Thymus (tissue), 14 donors: ENCODE data around the gene CEACAM1. TPM values are rescaled to one million over a fixed set of nuclear protein-coding genes. Genes with fewer than 3 reads are reported as not detected.

Experiments used
- DNase-seq, 9 donors: peaks; one replicate each; pipeline ENCODE4 v3.0.0-alpha.2; 2013; ENCODE audit warnings: low spot score in 9 of 9, low read depth in 6 of 9, missing footprints in 1 of 9
- H3K27ac ChIP-seq, 2 donors: one replicate each; pipeline ENCODE4 v1.5.1; 2013; ENCODE audit warnings: control low read depth in 1 of 2, low read depth in 1 of 2, low read length in 1 of 2, mild to moderate bottlenecking in 1 of 2, moderate library complexity in 1 of 2
- H3K27me3 ChIP-seq, 2 donors: one replicate each; pipeline ENCODE4 v1.5.1; 2013; ENCODE audit warnings: low read length in 1 of 2; ENCODE audit not compliant: control insufficient read depth in 2 of 2, insufficient read depth in 1 of 2
- H3K36me3 ChIP-seq, 2 donors: one replicate each; pipeline ENCODE4 v1.5.1; 2013; ENCODE audit warnings: low read length in 1 of 2, mild to moderate bottlenecking in 1 of 2, moderate library complexity in 1 of 2; ENCODE audit not compliant: control insufficient read depth in 2 of 2, insufficient read depth in 2 of 2
- H3K4me1 ChIP-seq, 2 donors: one replicate each; pipeline ENCODE4 v1.5.1; 2013; ENCODE audit warnings: low read length in 2 of 2; ENCODE audit not compliant: control insufficient read depth in 2 of 2, insufficient read depth in 2 of 2
- H3K4me3 ChIP-seq, 2 donors: one replicate each; pipeline ENCODE4 v1.5.1; 2013; ENCODE audit warnings: low read length in 2 of 2, control low read depth in 1 of 2, mild to moderate bottlenecking in 1 of 2
- H3K9me3 ChIP-seq, 2 donors: one replicate each; pipeline ENCODE4 v1.5.1; 2013; ENCODE audit warnings: low read length in 1 of 2, mild to moderate bottlenecking in 1 of 2; ENCODE audit not compliant: control insufficient read depth in 2 of 2, insufficient read depth in 1 of 2
- WGBS: extraction: QIAGEN DNeasy Blood & Tissue Kit; methylation state at CpG from one replicate; pipeline ENCODE4 v1.1.7; 2013; 5-methylcytosine and 5-hydroxymethylcytosine counted together
- long read RNA-seq, 10 donors: transcript quantifications; one replicate each; lab custom pipeline, GENCODE V29; 2026
- polyA plus RNA-seq: library from polyadenylated mRNA; stranded (reverse); fragments of 200-250 nt; gene quantifications from one replicate; pipeline ENCODE4 v1.2.3, GENCODE V29; 2013
- total RNA-seq: library from RNA; stranded (reverse); fragments of 120-200 nt; gene quantifications from one replicate; pipeline ENCODE4 v1.2.4, GENCODE V29; 2013
- donor health status: healthy.

Gene CEACAM1
- total RNA-seq (1.3 TPM), polyA plus RNA-seq (2.0 TPM)
- long read RNA-seq, donor 1, result 0 reads
- long read RNA-seq, donor 2, partial matches to known transcripts, result 0 of 1 reads
- long read RNA-seq, donor 2, other reads (novel, unspliced or antisense), result 0 of 1 reads
- long read RNA-seq, donor 3, result 0 reads
- long read RNA-seq, donor 4, result 0 reads
- long read RNA-seq, donor 5, partial matches to known transcripts, result 0 of 3 reads
- long read RNA-seq, donor 5, other reads (novel, unspliced or antisense), result 0 of 3 reads
- long read RNA-seq, donor 6, result 0 reads
- long read RNA-seq, donor 7, result 0 reads
- long read RNA-seq, donor 8, result 0 reads
- long read RNA-seq, donor 9, partial matches to known transcripts, result 0 of 1 reads
- long read RNA-seq, donor 9, other reads (novel, unspliced or antisense), result 0 of 1 reads
- long read RNA-seq, donor 10, result 0 reads

DNA sequence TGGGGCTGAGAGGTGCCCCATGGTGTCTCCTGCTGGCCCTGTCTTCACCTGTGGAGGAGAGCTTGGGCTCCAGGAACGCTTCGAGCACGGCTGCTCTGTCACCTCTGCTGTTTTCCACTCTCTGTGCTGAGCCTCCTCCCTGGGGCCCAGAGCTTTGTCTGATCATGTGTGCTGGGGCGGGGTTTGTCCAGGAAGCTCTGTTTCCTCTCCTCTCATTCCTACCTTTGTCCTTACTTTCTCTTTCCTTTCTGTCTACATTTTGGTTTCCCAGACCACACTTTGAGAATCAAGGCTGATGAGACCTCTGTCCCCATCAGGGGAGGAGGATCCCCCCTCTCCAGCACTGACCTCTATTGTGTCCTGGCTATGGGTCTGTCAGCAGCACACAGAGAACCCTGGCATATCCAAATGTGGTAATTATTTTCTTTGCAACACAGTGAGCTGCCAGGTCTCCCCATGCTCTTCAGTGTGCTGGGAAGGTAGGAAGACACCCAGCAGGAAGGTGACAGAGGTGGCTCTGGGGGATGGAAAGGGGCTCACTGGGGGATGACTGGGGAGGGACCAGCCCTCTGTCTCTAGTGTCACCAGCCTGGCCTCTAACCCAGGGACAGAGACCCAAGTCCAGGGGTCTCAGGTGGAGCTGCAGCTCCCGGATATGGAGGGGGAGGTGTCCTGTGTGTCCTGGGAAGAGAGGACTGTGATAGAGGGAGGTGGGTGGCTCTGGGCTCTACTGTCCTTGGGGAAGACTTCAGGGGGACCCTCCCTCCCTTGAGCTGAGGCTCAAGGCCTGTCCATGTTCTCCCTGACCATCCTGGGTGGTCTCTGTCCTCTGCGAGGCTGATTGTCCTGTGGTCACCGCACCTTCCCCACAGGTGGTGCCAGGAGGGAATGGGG, at the start of gene CEACAM1:
CEACAM1 (minus strand) TSS at position 128 of the 894 bp plus-strand sequence; CDS start at position 21, 107 bp downstream.
- H3K4me1 ChIP-seq, result peaks cover 6 to 14% of the 10 kb centered on the region in 2 donors

DNA sequence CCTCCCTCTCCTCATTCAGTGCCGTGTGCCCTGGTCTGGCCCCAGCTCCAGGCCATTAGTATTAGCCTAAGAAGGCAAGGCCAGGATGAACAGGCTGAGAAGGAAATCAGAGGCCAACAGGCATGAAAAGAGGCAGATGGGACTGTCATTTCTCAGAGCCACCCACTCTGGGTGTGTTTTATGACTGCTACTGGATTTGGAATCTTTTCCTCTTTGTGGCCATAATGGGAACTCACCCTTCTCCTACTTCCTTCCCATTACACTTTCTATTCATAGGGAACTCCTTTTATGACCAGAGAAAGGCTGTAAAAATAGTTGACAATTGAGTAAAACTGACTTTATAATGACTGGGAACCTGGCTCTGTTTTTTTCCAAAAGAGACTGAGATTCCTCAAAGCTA, 48.7 kb upstream of the CEACAM1 start:
- Histone ChIP-seq H3K9me3 (no peaks in the 10 kb centered on the region), H3K4me1 (no peaks in the 10 kb centered on the region), H3K27ac (no peak overlapping the region), H3K4me3 (no peak overlapping the region), H3K36me3 (no peaks in the 10 kb centered on the region), H3K27me3 (no peaks in the 10 kb centered on the region)
- DNase-seq, result no peak
- WGBS, result 100% methylated on average over 1 of the region's 1 CpG

More for the DNA sequence above, at the start of gene CEACAM1:
- H3K4me3 ChIP-seq, result peak within 1 kb of the TSS in 1 of 2 donors; percentile 18
- 37% methylated on average over 7 of the region's 7 CpGs for WGBS
- H3K36me3 ChIP-seq, result no peaks in the 10 kb centered on the region
- H3K27me3 ChIP-seq, result no peaks in the 10 kb centered on the region
- H3K9me3 ChIP-seq, result no peaks in the 10 kb centered on the region
- H3K27ac ChIP-seq, result peak within 1 kb of the TSS; percentile 32 to 37
- DNase-seq, result peak in 7 of 9 donors; percentile 11 to 66 (median 25)

DNA sequence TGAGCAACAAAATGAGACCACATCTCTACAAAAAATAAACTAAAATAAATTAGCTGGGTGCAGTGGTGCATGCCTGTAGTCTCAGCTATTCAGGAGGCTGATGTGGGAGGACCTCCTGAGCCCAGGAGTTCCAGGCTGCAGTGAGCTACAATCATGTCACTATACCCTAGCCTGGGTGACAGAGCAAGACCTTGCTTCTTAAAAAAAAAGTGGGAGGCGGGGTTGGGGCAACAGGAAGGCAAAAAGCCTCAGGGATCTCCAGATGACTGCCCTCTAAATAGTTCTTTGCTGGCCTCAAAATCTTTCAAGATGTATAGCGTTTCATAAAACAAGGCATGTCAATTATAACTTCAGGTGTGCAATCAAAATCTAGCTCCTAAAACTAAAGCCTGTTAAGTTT, 48.0 kb upstream of the CEACAM1 start:
- no peaks in the 10 kb centered on the region for H3K27me3 ChIP-seq
- 89% methylated on average over 2 of the region's 2 CpGs for WGBS
- no peak overlapping the region for H3K27ac ChIP-seq
- H3K9me3 ChIP-seq, result no peaks in the 10 kb centered on the region
- H3K4me3 ChIP-seq, result no peak overlapping the region
- no peaks in the 10 kb centered on the region for H3K4me1 ChIP-seq
- H3K36me3 ChIP-seq, result no peaks in the 10 kb centered on the region
- no peak for DNase-seq

DNA sequence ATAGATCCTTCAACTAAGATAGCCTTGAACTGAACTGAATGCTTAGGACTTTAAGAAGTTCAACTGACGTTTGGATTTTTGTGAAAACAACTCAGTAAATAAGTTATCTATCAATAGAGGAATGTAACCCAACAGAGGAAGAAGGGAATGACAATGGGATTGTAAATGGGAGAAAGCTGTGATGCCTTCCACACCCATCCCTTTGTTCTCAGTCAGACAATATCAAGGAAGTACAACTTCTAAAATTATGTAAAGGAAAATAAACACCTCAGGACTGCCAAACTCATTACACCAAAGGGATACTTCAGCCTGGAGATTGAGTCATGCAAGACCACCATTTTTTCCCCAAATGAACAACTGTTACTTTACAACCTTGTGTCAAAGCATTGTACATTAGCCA, 45.4 kb upstream of the CEACAM1 start:
- no peaks in the 10 kb centered on the region for H3K9me3 ChIP-seq

DNA sequence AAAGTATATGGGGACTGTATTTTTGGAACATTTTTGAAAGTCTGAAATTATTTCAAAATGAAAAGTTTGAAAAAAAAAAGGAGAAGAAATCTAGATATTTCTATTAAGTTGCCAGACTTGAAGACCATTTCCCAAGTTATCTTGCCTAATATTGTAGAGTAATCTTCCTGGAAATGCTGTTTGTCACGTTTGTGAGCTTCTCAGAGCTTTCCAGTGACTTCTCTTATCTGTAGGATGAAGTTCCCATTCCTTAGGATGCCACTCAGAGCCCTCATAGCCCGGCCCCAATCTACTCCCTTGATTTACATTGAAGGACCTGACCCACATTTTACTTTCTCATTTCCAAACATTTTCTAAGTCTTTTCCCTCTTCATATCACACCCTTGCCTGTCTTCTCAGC, 42.8 kb upstream of the CEACAM1 start:
- H3K4me1 ChIP-seq, result no peaks in the 10 kb centered on the region
- no peaks in the 10 kb centered on the region for H3K9me3 ChIP-seq
- no peak overlapping the region for H3K27ac ChIP-seq
- 69% methylated on average over 2 of the region's 2 CpGs for WGBS
- no peak for DNase-seq
- no peaks in the 10 kb centered on the region for H3K36me3 ChIP-seq
- H3K27me3 ChIP-seq, result peaks cover 0 to 2% of the 10 kb centered on the region in 2 donors
- no peak overlapping the region for H3K4me3 ChIP-seq

More for the DNA sequence above, 45.4 kb upstream of the CEACAM1 start:
- Histone ChIP-seq H3K27me3 (no peaks in the 10 kb centered on the region), H3K36me3 (no peaks in the 10 kb centered on the region), H3K4me3 (no peak overlapping the region), H3K4me1 (no peaks in the 10 kb centered on the region), H3K27ac (no peak overlapping the region)
- WGBS, result 89% methylated on average over 1 of the region's 1 CpG
- DNase-seq, result no peak

DNA sequence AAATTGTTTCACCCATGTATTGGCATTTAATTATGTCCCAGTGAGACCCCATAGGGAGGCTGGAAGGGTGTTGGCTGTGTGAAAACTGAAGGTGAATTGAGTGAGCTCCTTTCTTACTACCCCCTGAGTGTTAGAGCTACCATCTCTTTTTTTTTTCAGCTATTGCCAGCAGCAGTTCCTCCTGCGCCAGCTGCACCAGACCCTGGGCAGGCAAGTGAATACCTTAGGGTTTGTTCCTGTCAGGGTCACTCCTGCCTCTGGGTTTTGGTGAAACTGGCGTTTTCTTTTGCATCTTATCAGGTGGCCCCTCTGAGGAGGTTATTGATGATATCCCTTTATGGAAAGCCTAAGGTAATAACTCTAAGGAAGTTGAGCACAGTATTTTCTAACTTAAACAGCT, 40.9 kb upstream of the CEACAM1 start:
- no peaks in the 10 kb centered on the region for H3K4me1 ChIP-seq
- no peak overlapping the region for H3K27ac ChIP-seq
- no peaks in the 10 kb centered on the region for H3K36me3 ChIP-seq
- no peak overlapping the region for H3K4me3 ChIP-seq
- no peaks in the 10 kb centered on the region for H3K9me3 ChIP-seq
- WGBS, result 67% methylated on average over 2 of the region's 2 CpGs
- H3K27me3 ChIP-seq, result peaks cover 0 to 2% of the 10 kb centered on the region in 2 donors
- DNase-seq, result no peak

DNA sequence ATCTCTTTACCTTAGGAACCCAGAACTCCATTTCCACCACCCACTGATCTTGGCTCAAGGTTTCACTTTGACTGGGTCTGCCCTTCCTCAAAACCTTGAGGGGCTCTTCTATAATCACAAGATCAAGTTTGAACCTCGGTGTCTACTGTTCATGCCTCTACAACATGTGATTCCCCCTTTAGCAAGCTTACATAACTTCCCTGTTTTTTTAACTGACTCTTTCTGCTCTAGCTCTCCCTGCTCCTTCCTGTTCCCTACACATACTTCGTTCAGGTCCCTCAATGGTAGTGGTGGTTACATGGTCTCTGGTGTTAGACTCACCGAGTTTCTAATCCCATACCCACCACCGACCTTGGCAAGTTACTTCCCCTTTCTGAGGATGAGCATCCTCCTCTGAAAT, 39.7 kb upstream of the CEACAM1 start:
- H3K4me1 ChIP-seq, result no peaks in the 10 kb centered on the region

DNA sequence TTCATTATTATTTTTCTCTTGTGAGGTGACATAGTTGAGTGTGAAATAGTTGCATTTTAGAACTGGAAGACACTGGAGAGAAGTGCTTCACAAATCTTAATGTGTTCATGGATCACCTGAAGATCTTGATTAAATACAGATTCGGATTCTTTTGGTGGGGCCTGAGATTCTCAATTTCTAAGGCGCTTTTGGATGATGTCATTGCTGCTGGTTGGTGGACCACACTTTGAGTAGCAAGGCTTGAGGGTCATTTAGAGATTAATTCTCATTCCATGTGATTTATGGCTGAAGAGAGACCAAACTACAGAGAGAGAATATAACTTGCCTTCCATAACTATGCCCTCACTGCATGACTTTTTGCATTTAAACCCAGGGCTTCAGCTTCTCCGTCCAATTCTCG, 39.3 kb upstream of the CEACAM1 start:
- WGBS, result 93% methylated on average over 4 of the region's 4 CpGs
- H3K4me3 ChIP-seq, result no peak overlapping the region
- H3K27ac ChIP-seq, result no peak overlapping the region
- DNase-seq, result no peak
- no peaks in the 10 kb centered on the region for H3K9me3 ChIP-seq
- no peaks in the 10 kb centered on the region for H3K36me3 ChIP-seq
- H3K27me3 ChIP-seq, result peaks cover 0 to 2% of the 10 kb centered on the region in 2 donors
- H3K4me1 ChIP-seq, result no peaks in the 10 kb centered on the region

More for the DNA sequence above, 39.7 kb upstream of the CEACAM1 start:
- no peak for DNase-seq
- Histone ChIP-seq H3K4me3 (no peak overlapping the region), H3K36me3 (no peaks in the 10 kb centered on the region), H3K27ac (no peak overlapping the region), H3K27me3 (peaks cover 0 to 2% of the 10 kb centered on the region in 2 donors), H3K9me3 (no peaks in the 10 kb centered on the region)
- 6% methylated on average over 4 of the region's 4 CpGs for WGBS
